ENCODE results near the gene SYCE3.

The SYCE3 gene

GRCh38 chr22:50574383-50574755 lies 11.7 kb upstream of the SYCE3 start:
- DNase-seq, result no peak

DNA sequence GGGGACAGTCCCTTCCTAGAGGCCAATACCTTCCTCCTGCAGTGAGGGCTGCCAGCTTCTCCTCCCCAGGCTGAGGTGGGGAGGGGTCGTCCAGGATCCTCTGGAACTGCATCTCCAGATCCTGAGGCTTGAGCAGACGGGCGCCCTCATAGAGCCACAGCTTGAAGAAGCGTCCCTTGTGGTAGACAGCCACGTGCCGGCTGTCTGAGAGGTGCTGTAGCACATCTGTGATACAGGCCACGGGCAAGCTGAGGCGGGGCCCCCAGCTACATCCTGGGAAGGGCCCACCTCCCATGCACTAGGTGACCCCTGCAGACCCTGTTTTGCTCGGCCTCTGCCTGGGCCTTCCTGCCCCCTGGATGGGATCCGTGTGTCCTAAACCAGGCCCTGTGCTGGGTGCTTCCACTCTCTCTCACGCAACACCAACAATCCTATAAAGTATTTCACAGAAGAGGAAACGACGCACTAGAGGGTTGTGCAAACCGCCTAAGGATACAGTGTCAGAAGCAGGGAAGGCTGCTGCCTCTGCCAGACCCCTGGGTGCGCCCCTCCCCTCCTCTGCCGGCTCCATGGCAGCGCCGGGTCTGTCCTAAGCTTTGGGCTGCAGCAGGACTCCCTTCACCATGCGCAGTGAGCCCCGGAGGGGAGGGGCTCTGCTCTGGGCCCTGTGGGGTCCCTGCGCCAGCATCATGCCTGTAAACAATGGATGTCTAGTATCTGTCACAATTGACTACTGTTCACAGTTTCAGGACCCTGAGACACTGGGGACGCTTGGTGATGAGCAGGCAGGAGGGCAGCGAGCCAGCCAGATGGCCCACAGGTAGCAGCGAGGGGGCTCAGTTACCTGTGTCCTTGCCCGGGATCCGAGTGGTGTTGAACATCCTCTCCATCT lies 11.0 kb upstream of the SYCE3 start:
- DNase-seq, result no peak

DNA sequence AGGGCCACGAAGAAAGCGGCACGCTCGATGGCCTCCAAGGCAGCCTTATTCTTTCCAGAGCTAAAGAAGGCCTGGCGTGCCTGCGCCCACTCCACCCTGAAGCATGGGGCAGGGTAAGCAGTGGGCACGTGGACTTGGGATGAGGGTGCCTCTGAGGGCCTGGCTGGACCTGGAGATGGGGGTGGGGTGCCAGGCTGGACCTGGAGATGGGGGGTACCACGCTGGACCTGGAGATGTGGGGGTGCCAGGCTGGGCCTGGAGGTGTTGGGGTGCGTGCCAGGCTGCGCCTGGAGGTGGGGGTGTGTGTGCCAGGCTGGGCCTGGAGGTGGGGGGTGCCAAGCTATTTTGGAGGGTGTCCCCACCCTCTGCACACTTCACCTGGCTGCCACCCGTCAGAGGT lies 10.2 kb upstream of the SYCE3 start:
- no peak for DNase-seq

DNA sequence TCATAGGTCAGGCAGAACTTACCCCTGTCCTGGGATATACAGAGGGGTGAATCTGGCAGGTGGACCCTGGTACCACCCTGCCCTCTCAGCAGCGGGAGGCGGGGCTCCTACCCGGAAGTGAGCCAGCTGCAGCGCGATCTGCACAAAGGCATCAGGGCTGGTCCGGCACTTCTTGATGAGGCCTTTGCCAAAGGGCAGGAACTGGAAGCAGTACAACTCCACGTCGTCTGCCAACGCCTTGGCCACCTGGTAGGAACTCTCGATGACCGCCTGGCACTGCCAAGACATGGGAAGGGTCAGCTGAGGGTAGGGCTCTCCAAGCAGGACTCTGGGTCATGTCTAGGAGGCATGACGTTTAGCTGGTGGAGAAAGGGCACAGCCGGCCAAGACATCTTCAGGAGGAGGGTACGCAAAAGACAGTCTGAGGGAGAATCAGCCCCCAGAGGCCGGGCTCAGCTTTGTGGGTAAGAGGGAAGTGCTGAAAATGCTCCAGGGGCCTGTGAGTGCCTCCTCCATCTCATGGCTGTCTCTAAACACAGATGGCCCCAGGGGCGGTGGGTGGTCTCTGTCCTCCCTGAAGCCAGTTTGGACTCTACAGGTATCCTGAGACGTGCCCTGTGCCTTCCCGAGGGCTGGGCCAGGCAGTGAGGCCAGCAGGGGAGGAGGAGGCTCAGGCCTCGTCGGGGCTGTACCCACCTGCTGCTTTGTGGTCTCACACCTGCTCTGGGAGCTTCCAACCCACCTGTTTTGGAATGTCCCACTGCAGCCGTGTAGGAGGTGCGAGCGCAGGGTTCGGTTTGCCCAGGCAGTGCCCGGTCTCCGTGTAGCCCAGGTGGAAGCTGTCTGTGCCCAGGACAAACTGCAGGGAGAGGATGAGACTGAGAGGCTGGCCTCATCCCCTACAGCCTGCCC lies 8.8 kb upstream of the SYCE3 start:
- no peak for DNase-seq

DNA sequence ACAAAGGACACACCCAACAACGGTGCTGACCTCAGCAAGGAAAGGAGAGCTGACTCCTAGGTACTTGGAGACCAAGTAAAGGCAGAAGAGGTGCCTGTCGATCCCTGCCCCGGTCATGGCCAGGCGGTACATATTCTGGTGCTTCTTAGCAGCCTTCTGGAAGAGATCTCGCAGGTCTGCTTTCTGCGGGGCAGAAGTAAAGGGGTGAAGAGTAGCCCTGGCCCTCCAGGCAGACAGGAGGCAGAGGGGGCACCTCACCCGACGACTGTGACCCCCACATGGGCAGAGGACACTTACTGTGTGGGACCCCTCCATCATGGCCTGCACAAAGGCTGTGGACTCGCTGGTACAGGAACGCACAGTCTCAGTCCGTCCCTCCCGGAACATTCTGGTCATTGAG lies 8.1 kb upstream of the SYCE3 start:
- no peak for DNase-seq

GRCh38 chr22:50569896-50570535 lies 7.3 kb upstream of the SYCE3 start:
- no peak for DNase-seq

- no peak for DNase-seq
Observed at GRCh38 chr22:50569041-50569459, 6.3 kb upstream of the SYCE3 start.

- no peak for DNase-seq
Observed at GRCh38 chr22:50568626-50569025, 5.9 kb upstream of the SYCE3 start.

- DNase-seq, result no peak
Observed at GRCh38 chr22:50567721-50568252, 5.1 kb upstream of the SYCE3 start.

- DNase-seq, result no peak
Observed at GRCh38 chr22:50564289-50564688, 1.6 kb upstream of the SYCE3 start.

DNA sequence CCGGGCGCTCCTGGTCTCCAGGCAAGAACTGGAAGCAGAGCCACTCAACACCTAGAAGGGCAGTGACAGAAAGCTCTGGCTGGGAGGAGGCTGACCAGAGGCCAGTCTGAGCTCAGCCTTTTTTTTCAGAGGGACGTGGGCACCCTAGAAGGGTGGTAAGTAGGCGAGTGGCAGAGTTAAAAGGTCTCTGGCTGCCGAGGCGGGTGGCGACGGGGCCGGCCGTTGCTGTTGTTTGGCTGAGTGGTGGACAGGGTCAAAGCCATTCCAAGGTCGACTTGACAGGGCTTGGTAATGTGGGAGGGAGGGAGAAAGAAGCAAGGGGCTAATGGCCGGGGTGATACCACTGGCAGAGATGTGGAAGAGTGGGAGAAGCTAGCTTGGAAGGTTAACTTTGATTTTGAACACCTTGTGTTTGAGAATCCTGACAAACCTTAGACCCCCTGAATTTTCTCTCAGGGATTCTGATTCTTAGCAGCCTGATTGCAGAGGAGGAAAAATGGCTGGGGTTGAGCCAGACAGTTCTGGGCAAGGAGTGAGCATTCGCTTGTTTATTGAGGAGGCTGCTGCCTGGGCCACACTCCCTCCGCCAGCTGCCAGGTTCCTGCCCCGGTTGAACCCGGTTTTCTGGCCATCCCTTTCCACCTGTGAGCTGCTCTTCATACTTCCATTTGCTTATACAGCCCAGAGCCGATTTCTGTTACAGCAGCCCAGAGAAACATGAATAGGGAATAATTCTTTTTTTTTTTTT lies 868 bp upstream of the SYCE3 start:
- DNase-seq, result no peak

DNA sequence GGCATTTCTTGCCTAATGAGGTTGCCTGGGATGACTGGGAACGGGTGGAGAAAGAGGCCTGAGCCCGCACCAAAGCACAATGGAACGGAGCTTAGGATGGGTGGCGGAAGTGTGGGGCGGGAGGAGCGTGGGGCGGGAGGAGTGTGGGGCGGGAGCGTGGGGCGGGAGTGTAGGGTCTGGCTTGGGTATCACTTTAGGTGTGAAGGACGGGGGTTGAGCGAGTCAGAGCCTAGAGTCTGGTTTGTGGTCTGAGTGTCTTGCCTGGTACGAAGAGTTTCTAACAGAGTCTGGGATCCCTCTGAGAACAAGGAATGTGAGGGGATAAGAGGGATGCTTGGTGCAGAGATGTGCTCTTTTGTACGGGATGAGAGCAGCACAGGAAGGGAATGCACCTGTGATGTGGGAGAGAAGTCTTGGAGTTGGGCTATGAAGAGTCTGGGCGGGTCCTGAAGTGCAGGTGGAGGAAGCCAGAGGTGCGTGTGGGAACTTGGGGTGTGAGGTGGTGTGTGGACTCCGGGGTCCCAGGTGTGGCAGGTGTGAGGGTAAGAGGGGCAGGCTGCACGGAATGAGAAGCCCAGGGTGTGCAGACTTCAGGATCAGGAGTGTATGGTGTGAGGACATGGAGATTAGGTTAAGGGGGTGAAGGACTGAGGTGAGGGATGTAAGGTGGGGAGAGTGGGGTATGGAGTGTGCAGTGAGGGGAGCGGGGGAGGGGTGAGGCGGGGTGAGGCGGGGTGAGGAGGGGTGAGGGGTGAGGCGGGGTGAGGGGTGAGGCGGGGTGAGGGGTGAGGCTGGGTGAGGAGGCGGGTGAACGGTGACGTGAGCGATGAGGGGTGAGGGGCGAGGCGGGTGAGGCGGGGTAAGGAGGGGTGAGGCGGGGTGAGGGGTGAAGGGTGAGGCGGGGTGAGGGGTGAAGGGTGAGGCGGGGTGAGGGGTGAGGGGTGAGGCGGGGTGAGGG lies 1.0 kb downstream of the SYCE3 start:
- DNase-seq, result no peak

DNA sequence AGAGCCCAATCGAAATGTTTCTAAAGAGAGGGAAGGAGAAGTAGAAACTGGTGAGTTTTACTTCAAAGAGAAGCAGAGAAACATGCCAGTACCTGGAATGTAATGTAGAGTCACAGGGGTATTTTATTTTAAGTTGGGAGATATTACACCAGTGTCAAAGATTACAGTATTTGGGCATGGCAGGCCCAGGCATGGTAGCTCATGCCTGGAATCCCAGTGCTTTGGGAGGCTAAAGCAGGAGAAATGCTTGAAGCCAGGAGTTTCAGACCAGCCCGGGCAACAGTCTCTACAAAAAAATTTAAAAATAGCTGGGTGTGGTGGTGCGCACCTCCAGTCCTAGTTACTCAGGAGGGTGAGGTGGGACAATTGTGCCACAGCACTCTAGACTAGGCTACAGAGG lies 2.7 kb downstream of the SYCE3 start:
- DNase-seq, result no peak

- DNase-seq, result no peak
Observed at GRCh38 chr22:50556703-50557102, 6.0 kb downstream of the SYCE3 start.

DNA sequence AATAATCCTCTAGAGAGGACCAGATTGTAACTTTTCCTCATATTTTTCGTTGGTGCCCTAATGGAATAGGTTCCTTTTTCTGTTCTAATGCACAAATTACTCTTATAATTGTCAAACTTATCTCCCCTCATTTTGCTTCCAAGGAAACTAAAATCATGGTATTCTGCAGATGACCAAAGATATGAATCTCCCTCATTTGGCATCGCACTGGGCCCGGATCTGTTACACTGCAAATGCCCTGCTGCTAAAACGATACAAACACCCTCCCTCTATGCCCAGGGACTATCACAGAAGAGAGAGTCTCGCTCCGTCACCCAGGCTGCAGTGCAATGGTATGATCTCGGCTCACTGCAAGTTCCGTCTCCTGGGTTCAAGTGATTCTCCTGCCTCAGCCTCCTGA lies 9.4 kb downstream of the SYCE3 start:
- no peak for DNase-seq

DNA sequence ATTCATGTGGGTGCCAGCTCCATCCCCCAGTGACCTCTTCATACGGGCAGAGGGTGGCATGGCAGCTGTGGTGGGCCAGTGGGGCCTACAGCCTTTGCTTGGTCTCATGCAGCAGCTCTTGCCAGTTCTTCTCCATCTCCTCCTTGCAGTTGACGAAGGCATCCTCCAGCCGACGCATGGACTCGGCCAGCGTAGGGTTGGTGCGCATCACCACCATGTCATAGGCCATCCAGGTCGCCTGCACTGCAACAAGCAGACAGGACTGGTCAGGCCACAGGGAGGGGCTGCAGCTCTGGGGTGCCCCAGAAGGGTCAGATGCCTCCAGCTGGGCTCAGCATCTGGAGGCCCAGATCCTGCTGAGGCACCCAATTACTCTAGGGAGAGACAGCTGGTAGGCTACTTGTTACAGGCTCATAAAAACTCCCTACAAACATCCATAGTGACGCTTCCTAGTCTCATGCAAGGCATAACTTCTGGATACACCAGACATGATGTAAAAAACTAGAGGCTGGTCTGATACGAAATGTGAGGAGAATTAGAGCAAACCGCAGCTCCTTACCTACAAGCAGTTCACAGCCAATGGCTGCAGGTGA lies 11.5 kb downstream of the SYCE3 start:
- no peak for DNase-seq

- DNase-seq, result no peak
Observed at GRCh38 chr22:50550395-50550794, 12.3 kb downstream of the SYCE3 start.

DNA sequence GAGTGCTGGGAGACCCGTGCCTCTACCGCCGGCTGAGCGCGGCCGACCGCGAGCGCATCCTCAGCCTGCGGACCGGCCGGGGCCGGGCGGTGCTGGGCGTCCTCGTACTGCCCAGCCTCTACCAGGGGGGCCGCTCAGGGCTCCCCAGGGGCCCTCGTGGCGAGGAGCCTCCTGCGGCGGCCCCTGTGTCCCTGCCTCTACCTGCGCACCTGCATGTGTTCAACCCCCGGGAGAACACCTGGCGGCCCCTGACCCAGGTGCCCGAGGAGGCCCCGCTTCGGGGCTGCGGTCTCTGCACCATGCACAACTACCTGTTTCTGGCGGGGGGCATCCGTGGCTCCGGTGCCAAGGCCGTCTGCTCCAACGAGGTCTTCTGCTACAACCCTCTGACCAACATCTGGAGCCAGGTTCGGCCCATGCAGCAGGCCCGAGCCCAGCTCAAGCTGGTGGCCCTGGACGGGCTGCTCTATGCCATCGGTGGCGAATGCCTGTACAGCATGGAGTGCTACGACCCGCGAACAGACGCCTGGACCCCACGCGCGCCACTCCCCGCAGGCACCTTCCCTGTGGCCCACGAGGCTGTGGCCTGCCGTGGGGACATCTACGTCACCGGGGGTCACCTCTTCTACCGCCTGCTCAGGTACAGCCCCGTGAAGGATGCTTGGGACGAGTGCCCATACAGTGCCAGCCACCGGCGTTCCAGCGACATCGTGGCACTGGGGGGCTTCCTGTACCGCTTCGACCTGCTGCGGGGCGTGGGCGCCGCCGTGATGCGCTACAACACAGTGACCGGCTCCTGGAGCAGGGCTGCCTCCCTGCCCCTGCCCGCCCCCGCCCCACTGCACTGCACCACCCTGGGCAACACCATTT lies 13.6 kb downstream of the SYCE3 start:
- no peak for DNase-seq

- no peak for DNase-seq
Observed at GRCh38 chr22:50548040-50548920, 14.4 kb downstream of the SYCE3 start.

Measured in HCEC 1CT (cell line).